Ureter (tissue), 1 donor: ENCODE results near the gene CUTA. TPM values are rescaled to one million over a fixed set of nuclear protein-coding genes. Genes with fewer than 3 reads are reported as not detected.

Experiments
- DNase-seq: peaks from one replicate; pipeline ENCODE4 v3.0.0-alpha.2; 2020; ENCODE audit warnings: low spot score
- total RNA-seq: library from RNA; stranded (reverse); gene quantifications from one replicate; pipeline ENCODE4 v1.2.4, GENCODE V29; 2023
- donor health status: DM: yes; HTN: yes; CAD: no.

The CUTA gene
- total RNA-seq, 1 donor from 2014 or later, result 157 TPM

GRCh38 chr6:33439956-33440648 is 22.2 kb upstream of the CUTA start:
- no peak for DNase-seq

- DNase-seq, result no peak
Observed at GRCh38 chr6:33438978-33439594, 21.2 kb upstream of the CUTA start.

GRCh38 chr6:33437666-33438065 is 19.8 kb upstream of the CUTA start:
- DNase-seq, result no peak

- DNase-seq, result no peak
Observed at GRCh38 chr6:33434961-33435360, 17.1 kb upstream of the CUTA start.

GRCh38 chr6:33433544-33434191 is 15.8 kb upstream of the CUTA start:
- DNase-seq, result no peak

- DNase-seq, result no peak
Observed at GRCh38 chr6:33433001-33433543, 15.2 kb upstream of the CUTA start.

GRCh38 chr6:33432546-33432945 is 14.6 kb upstream of the CUTA start:
- no peak for DNase-seq

- no peak for DNase-seq
Observed at GRCh38 chr6:33431880-33432541, 14.1 kb upstream of the CUTA start.

- DNase-seq, result peak; percentile 75
Observed at GRCh38 chr6:33430991-33431879, 13.3 kb upstream of the CUTA start.

- DNase-seq, result no peak
Observed at GRCh38 chr6:33430334-33430733, 12.4 kb upstream of the CUTA start.

- DNase-seq, result no peak
Observed at GRCh38 chr6:33429750-33430052, 11.8 kb upstream of the CUTA start.

- no peak for DNase-seq
Observed at GRCh38 chr6:33428966-33429749, 11.3 kb upstream of the CUTA start.

- no peak for DNase-seq
Observed at GRCh38 chr6:33428224-33428965, 10.5 kb upstream of the CUTA start.

- no peak for DNase-seq
Observed at GRCh38 chr6:33427585-33428223, 9.8 kb upstream of the CUTA start.

GRCh38 chr6:33426590-33427511 is 8.9 kb upstream of the CUTA start:
- no peak for DNase-seq

GRCh38 chr6:33425668-33426577 is 8.0 kb upstream of the CUTA start:
- peak; percentile 88 for DNase-seq
